Neutrophil (primary cell): ENCODE measurements around the gene SGCA.
A peak's percentile ranks its signal among the peaks of the same experiment; 100 is the strongest.

ENCODE experiments used
- H3K27ac ChIP-seq: fragments of 200-600 bp; sonication (generic); 2 replicates; pipeline ENCODE4 v1.5.1; 2016; ENCODE audit warnings: mild to moderate bottlenecking, moderate library complexity
- H3K27me3 ChIP-seq: fragments of 200-600 bp; sonication (generic); 2 replicates; pipeline ENCODE4 v1.6.0; 2016; ENCODE audit warnings: mild to moderate bottlenecking
- H3K36me3 ChIP-seq: fragments of 200-600 bp; sonication (generic); 2 replicates; pipeline ENCODE4 v1.5.1; 2017
- H3K4me1 ChIP-seq, 2 experiments: fragments of 200-600 bp in 1 of 2; sonication (generic) in 1 of 2; 1 replicate in 1 of 2; 2 replicates in 1 of 2; pipeline versions ENCODE4 v1.5.1 to v1.6.1; 2013 to 2016; ENCODE audit warnings: low read depth in 1 of 2, low read length in 1 of 2, mild to moderate bottlenecking in 1 of 2, moderate library complexity in 1 of 2; ENCODE audit not compliant: control insufficient read depth in 1 of 2, insufficient read depth in 1 of 2
- H3K4me3 ChIP-seq, 2 experiments: fragments of 200-600 bp in 1 of 2; sonication (generic) in 1 of 2; 1 replicate in 1 of 2; 2 replicates in 1 of 2; pipeline ENCODE4 v1.5.1; 2013 to 2016; ENCODE audit warnings: low read depth in 1 of 2, low read length in 1 of 2, mild to moderate bottlenecking in 1 of 2, moderate library complexity in 1 of 2
- H3K9me3 ChIP-seq: fragments of 200-600 bp; sonication (generic); 2 replicates; pipeline ENCODE4 v1.5.1; 2016
- TF ChIP-seq, protein P1 (sequence below): fragments of 200-600 bp; sonication (generic); IDR thresholded peaks from 2 replicates; pipeline ENCODE4 v1.5.1; 2016; ENCODE audit warnings: antibody characterized with exemption

SGCA gene

DNA sequence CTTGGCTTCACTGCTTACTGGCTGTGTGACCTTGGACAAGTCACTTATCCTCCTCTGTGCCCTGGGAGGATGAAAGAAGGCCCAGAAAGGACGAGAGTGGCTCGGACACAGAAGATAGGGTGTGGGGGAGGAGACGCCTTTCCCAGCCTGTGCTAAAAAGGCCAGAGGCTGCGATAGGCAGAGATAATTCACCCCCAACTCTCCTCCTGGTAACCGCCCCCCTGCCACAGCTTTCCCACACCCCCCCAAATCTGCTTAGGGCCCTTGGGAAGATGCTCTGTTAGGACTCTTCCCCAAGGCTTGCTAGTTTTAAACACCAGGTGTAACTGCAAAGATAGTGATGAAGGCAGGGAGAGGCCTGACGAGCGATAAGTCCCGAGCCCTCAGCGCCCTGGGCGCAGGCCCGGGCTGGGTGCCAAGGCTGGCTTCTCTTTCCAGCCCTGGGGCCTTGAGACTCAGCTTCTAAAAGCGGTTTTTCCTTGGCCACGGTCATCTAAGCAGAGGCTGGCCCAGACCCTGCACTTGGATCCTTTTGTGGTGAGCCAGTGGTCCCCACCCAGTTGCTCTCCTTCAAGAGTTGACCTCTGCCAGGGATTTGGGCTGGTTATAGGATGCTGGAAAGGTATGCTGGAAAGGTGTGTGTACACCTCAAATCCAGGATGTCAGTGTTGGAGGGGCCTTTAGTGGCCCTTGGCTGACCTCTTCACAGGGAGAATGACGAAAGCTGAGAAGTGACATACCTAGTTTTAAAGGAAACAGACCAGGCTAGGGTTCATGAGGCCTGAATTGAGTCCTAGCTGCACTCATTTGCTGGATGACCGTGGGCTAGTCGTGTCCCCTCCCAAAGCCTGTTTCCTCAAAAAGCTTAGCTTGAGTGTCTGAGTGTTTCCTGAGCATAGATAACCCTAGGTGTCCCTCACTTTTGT lies 11.9 kb upstream of the SGCA start:
- Histone ChIP-seq H3K36me3 (no peaks in the 10 kb centered on the region), H3K27me3 (no peaks in the 10 kb centered on the region), H3K27ac (peak overlapping the region; percentile 99), H3K9me3 (no peaks in the 10 kb centered on the region), H3K4me3 (no peak overlapping the region), H3K4me1 (peaks cover 14 to 22% of the 10 kb centered on the region in 2 experiments)
- TF ChIP-seq, protein P1, sequence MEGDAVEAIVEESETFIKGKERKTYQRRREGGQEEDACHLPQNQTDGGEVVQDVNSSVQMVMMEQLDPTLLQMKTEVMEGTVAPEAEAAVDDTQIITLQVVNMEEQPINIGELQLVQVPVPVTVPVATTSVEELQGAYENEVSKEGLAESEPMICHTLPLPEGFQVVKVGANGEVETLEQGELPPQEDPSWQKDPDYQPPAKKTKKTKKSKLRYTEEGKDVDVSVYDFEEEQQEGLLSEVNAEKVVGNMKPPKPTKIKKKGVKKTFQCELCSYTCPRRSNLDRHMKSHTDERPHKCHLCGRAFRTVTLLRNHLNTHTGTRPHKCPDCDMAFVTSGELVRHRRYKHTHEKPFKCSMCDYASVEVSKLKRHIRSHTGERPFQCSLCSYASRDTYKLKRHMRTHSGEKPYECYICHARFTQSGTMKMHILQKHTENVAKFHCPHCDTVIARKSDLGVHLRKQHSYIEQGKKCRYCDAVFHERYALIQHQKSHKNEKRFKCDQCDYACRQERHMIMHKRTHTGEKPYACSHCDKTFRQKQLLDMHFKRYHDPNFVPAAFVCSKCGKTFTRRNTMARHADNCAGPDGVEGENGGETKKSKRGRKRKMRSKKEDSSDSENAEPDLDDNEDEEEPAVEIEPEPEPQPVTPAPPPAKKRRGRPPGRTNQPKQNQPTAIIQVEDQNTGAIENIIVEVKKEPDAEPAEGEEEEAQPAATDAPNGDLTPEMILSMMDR = no peak

DNA sequence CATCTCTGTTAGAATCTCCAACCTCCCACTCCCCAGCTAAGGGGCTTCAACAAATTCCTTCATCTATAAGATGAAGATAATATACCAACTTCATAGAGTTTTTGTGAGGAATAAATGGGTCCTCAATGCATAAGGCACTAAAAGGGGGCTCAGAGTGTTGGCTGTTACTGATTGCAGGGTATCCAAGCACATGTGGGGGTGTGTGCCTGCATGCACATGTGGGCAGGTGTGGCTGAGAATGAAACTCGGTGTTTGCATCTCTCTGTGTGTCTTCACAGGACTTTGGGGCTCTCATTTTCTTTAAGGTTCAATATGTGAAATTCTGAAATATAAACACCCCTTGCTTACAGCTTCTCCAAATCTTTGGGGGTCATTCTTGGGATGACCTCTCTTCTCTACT lies 11.2 kb upstream of the SGCA start:
- peaks cover 14 to 20% of the 10 kb centered on the region in 2 experiments for H3K4me1 ChIP-seq
- no peaks in the 10 kb centered on the region for H3K36me3 ChIP-seq
- H3K9me3 ChIP-seq = no peaks in the 10 kb centered on the region
- no peaks in the 10 kb centered on the region for H3K27me3 ChIP-seq
- TF ChIP-seq, protein P1 = no peak
- H3K4me3 ChIP-seq = no peak overlapping the region
- H3K27ac ChIP-seq = peak overlapping the region; percentile 99

DNA sequence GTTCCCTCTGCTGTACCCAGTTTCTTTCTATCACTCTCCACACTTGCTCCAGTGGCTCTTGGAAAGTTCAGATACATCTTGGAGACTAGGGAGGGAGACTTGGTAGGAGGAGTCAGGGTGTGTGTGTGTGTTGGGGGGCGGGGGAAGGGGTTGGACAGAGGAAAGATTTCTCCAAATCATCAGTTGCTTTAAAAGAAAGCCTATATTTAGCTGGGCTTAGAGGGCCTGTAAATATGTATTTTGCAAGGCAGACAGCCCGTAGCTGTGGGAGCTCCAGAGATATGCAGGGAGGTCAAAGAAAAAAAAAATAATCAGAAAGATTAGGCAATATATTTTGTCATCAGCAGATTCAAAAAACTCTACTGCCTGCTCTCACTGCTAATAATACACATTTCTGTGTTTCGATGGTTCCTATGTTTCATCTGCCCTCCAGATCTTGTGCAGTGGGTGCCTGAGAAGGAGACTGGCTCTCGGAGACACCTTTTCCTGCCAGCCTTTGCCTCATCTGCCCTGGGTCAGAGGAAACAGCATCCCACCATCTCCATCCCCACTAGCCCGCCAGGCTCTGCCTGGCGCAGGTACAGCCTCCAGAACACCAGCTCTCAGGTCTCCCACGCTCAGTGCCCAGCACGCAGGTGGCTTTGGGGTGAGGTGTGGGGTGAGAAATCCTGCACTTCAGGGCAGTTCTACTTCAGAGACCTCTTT lies 10.5 kb upstream of the SGCA start:
- Histone ChIP-seq H3K27ac (no peak overlapping the region), H3K4me1 (peaks cover 14 to 20% of the 10 kb centered on the region in 2 experiments), H3K9me3 (no peaks in the 10 kb centered on the region), H3K27me3 (no peaks in the 10 kb centered on the region), H3K36me3 (no peaks in the 10 kb centered on the region), H3K4me3 (no peak overlapping the region)
- TF ChIP-seq, protein P1 = no peak

DNA sequence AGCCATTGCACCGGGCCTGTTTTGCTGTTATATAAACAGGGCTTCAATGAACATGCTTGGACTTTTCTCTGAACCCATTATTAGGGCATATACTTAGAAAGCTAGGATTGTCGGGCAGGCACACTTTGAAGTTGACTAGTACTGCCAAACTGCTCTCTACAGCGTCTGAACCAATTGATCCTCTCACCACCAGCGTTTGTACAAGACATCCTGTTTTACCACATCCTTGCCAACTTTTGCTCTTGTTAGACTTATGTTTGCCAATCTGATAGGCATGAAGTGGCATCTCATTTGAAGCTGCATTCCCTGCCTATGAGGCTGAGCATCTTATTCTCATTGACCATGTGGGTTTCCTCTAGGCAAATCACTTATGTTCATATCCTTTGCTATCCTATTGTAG lies 7.9 kb upstream of the SGCA start:
- H3K36me3 ChIP-seq = no peaks in the 10 kb centered on the region
- peaks cover 9% of the 10 kb centered on the region for H3K27me3 ChIP-seq
- peaks cover 13 to 14% of the 10 kb centered on the region in 2 experiments for H3K4me1 ChIP-seq
- no peak overlapping the region for H3K4me3 ChIP-seq
- H3K9me3 ChIP-seq = no peaks in the 10 kb centered on the region
- H3K27ac ChIP-seq = no peak overlapping the region
- TF ChIP-seq, protein P1 = no peak

DNA sequence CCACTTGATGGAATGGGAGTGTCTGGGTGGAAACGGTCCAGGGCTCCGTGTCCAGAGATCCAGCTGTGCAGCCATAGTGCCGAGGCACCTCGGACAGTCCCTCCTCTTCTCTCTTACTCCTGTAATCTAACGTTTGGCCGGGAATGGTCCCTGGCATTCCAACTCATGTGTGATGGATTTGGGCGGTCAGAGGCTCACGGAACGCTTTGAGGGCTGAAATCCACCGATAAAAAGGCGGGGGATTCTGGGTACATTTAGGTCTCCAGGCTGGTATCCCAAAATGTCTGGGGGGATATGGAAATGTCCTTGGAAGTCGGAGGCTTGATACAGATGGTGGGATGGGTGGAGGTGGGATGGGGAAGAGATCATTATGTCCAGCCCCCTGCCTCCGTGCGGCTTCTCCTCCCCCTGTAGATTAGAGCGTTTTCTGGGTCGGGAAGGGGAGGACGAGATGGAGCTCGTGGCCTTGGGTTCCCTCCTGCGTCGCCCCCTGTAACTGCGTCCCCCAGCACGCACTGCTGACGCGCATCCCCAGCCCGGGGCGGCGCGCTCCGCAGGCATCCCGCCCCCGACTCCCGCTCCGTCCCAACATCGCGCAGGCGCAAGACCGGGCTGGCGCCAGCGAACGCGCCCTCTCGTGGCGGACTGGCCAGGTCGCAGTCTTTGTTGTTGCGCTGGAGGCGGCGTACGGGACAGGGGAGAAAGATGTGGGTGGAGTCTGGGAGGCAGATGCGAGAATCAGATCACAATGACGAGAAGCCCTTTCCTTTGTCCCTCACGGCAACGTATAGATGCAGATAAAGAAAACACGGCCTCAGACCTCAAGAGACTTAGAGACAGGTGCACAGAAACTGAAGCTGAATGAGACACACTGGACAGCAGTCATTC lies 4.5 kb upstream of the SGCA start:
- H3K4me3 ChIP-seq = peak overlapping the region; percentile 68 to 75
- no peaks in the 10 kb centered on the region for H3K9me3 ChIP-seq
- H3K27me3 ChIP-seq = peaks cover 9% of the 10 kb centered on the region
- TF ChIP-seq, protein P1 = peak; percentile 99
- peak overlapping the region; percentile 40 for H3K27ac ChIP-seq
- peaks cover 13 to 14% of the 10 kb centered on the region in 2 experiments for H3K4me1 ChIP-seq
- no peaks in the 10 kb centered on the region for H3K36me3 ChIP-seq
